HUES6 (cell line): Measurements from ENCODE around the gene UNC79.

Experiments
- H3K27ac ChIP-seq: 2 replicates; pipeline ENCODE4 v1.7.0; 2013; ENCODE audit warnings: low read depth, mild to moderate bottlenecking, low read length, inconsistent platforms
- H3K27me3 ChIP-seq: 2 replicates; pipeline ENCODE4 v1.6.1; 2013; ENCODE audit warnings: low read length; ENCODE audit not compliant: control insufficient read depth, insufficient read depth
- H3K36me3 ChIP-seq: 2 replicates; pipeline ENCODE4 v1.6.1; 2013; ENCODE audit warnings: low read length; ENCODE audit not compliant: control insufficient read depth, insufficient read depth
- H3K4me1 ChIP-seq: 2 replicates; pipeline ENCODE4 v1.6.1; 2013; ENCODE audit warnings: low read length; ENCODE audit not compliant: control insufficient read depth, insufficient read depth
- H3K4me3 ChIP-seq: 2 replicates; pipeline ENCODE4 v1.5.1; 2013; ENCODE audit warnings: low read depth, low read length
- H3K9ac ChIP-seq: one replicate; pipeline ENCODE4 v1.6.1; 2013; ENCODE audit warnings: mild to moderate bottlenecking, low read length
- H3K9me3 ChIP-seq: 2 replicates; pipeline ENCODE4 v1.6.1; 2013; ENCODE audit warnings: low read depth, low read length; ENCODE audit not compliant: control insufficient read depth, insufficient read depth

Gene UNC79

DNA sequence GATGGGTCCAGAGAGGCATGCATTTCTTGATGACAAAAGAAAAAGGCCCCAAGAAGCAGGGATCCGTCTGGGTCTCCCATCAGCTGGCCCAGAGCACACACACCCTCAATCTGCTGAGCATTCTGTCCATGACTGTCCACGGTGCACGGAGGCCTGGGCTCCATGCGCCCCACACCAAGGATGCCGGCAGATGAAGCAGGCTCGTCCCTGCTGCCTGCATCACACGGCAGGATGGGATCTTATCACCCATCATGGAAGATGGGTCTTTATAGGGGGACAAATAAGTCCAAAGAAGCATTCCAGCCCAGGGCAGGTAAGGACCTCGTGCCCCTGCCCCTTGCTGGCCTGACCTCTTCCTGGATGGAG lies 297.9 kb downstream of the UNC79 start:
- Histone ChIP-seq H3K4me3 (no peak overlapping the region), H3K36me3 (no peaks in the 10 kb centered on the region), H3K27me3 (no peaks in the 10 kb centered on the region), H3K9me3 (no peaks in the 10 kb centered on the region), H3K27ac (no peak overlapping the region), H3K9ac (no peak overlapping the region), H3K4me1 (no peaks in the 10 kb centered on the region; the same call in 1 of the 2 replicates)

DNA sequence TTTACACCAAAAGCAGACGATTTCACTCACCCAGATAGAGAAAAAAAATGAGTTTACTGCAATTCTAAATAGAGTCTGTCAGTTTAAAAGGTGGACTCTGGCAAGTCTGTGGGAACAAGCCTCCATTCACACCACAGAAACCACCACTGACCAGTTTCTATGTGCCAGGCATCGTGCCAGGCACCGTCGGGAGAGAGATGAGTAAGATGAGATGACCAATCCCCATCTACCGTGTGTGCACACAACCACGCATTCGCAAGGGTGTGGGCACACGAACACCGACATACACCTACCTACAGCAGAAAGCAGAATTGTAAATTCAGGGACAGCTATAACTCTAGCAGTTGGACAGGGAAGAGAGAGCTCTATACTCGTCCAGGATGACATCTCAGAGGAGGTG lies 299.3 kb downstream of the UNC79 start:
- H3K4me1 ChIP-seq, result no peaks in the 10 kb centered on the region; the same call in 1 of the 2 replicates
- H3K36me3 ChIP-seq, result no peaks in the 10 kb centered on the region
- H3K27me3 ChIP-seq, result no peaks in the 10 kb centered on the region
- no peaks in the 10 kb centered on the region for H3K9me3 ChIP-seq
- H3K27ac ChIP-seq, result no peak overlapping the region
- no peak overlapping the region for H3K4me3 ChIP-seq
- H3K9ac ChIP-seq, result no peak overlapping the region

DNA sequence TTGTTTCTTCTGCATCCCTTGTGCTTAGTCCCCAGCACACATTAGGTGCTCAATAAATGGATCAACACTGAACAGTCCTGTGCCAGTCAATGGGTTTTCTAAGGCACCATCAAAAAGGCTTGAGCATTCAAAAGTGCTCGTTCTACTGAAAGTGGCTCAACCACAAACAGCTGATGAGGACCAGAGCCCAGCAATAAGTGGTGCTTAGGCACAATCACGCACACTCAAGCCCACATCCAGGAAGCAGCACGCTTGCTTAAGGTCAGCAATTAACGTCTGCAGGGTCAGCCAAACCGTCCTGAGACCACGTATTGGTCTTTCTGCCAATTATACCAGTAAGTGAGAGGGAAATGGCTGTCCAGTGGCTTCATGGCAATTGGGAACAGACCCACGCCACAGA lies 301.0 kb downstream of the UNC79 start:
- Histone ChIP-seq H3K4me3 (no peak overlapping the region), H3K27ac (no peak overlapping the region), H3K36me3 (no peaks in the 10 kb centered on the region), H3K9me3 (no peaks in the 10 kb centered on the region), H3K9ac (no peak overlapping the region), H3K4me1 (no peaks in the 10 kb centered on the region; the same call in 1 of the 2 replicates), H3K27me3 (no peaks in the 10 kb centered on the region)

DNA sequence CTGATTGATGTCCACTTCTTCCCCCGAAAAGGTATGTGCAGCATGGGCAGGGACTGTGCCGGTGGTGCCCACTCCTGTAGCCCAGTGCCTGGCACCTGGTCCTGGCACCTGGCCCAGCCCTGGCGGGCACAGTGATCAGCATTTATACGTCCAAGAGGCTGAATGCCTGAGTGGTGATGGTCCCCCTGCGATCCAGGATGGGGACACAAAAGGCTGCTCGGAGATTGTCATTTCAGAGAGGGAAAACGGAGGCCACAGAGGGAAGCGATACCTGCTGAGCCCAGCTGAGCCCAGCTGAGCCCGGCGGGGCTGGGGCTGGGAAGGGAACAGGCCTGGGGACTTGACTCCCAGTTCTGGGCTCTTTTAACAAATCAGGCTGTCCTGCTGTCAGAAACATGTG lies 301.8 kb downstream of the UNC79 start:
- no peaks in the 10 kb centered on the region for H3K36me3 ChIP-seq
- no peaks in the 10 kb centered on the region; the same call in 1 of the 2 replicates for H3K4me1 ChIP-seq
- H3K27ac ChIP-seq, result no peak overlapping the region
- H3K9me3 ChIP-seq, result no peaks in the 10 kb centered on the region
- no peaks in the 10 kb centered on the region for H3K27me3 ChIP-seq
- H3K4me3 ChIP-seq, result no peak overlapping the region
- no peak overlapping the region for H3K9ac ChIP-seq

DNA sequence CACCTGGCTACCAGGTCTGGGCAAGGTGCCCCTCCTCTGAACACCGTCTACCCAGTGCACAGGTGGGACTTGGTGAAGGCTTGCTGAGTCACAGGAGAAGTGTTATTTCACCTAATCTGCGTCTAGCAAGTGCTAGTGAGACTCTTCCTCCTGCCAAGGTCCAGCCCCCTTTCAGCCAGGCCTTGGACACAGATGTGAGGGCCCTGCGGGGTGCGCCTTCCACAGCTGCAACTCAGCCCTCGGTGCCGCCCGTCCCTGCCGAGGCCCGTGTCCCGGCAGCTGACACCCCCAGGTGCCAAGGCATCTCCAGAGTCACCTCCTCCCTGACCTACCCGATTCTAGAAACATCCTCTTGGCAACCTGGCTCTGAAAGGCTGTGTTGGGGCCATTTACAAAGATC lies 302.5 kb downstream of the UNC79 start:
- no peaks in the 10 kb centered on the region; the same call in 1 of the 2 replicates for H3K4me1 ChIP-seq
- H3K4me3 ChIP-seq, result no peak overlapping the region
- no peaks in the 10 kb centered on the region for H3K36me3 ChIP-seq
- no peak overlapping the region for H3K27ac ChIP-seq
- H3K9ac ChIP-seq, result no peak overlapping the region
- H3K27me3 ChIP-seq, result no peaks in the 10 kb centered on the region
- no peaks in the 10 kb centered on the region for H3K9me3 ChIP-seq

DNA sequence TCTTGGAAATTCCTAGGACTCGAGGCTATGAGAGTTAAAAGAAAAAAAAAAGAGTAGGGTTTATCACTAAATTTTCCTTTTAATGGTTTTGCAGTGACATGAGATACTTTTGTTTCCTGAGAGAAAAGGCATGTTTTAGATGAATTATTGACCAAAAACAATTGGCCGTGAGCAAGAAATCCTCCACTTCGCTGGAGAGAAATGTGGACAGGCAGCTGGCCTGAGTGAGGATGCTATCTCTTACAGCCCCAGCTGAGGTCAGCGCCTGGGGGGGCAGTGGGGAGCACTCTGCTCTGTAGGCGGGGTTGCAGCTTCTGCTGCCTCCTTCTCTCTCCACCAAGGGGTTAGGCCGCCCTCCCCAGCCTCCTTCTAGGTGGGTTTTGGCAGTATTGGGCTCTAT lies 302.9 kb downstream of the UNC79 start:
- H3K9me3 ChIP-seq, result no peaks in the 10 kb centered on the region

DNA sequence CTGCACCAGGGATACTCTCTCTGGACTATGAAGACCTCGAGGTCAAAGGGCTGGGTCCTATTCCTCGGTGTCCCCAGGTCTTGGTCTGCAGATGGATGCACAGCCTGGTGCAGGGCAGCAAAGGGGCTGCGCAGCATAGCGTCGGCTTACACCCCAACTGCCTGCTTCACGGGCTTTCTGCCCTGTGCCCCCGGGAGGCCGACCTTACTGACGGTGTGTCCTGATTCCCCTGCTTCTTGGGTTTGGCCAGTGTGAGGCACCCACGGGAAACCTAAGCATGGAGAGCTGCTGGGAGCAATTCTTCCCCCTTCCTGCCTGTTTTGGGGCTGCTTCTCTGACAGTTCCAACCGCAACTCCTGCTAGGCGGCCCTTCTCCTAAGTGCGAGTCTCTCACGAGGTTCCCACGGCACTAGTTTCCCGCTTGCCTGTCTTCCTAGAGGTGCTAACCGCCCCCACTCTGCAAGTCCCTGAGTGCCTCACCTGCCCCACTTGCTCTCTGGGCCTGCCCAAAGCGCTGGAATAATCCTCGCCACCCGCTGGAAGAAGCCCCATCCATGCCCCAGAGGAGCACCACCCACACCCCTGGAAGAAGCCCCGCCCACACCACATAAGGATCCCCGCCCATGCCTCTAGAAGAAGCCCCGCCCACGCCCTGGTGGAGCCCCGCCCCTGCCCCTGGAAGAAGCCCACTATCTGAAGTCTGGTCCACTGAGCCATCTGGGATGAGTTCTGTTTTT lies 303.5 kb downstream of the UNC79 start:
- Histone ChIP-seq H3K36me3 (no peaks in the 10 kb centered on the region), H3K27me3 (no peaks in the 10 kb centered on the region), H3K9ac (no peak overlapping the region), H3K4me1 (no peaks in the 10 kb centered on the region; the same call in 1 of the 2 replicates), H3K27ac (no peak overlapping the region), H3K4me3 (no peak overlapping the region), H3K9me3 (no peaks in the 10 kb centered on the region)

More for the DNA sequence above, 302.9 kb downstream of the UNC79 start:
- H3K4me1 ChIP-seq, result no peaks in the 10 kb centered on the region; the same call in 1 of the 2 replicates
- no peaks in the 10 kb centered on the region for H3K27me3 ChIP-seq
- H3K4me3 ChIP-seq, result no peak overlapping the region
- no peaks in the 10 kb centered on the region for H3K36me3 ChIP-seq
- H3K27ac ChIP-seq, result no peak overlapping the region
- no peak overlapping the region for H3K9ac ChIP-seq

DNA sequence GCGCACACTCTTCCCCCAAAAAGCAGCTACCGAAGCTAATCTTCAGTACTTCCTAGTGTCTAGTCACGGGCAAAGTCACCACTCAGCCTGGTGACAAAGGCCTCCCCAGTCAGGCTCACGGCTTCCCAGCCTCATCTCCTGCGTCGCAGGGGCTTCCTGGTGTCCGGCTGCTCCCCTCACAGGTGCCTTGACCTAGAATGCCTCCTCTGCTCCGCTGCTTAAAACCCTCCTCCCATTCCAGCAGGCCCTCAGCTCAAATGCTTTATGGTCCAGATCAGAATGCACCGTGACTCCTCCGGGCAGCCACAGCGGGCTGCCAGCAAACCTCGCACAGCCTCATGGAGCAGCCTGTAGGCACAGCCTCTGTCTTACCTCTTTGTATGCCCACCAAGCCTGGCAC lies 304.5 kb downstream of the UNC79 start:
- no peak overlapping the region for H3K4me3 ChIP-seq
- no peak overlapping the region for H3K27ac ChIP-seq
- H3K9me3 ChIP-seq, result no peaks in the 10 kb centered on the region
- H3K9ac ChIP-seq, result no peak overlapping the region
- H3K36me3 ChIP-seq, result no peaks in the 10 kb centered on the region
- no peaks in the 10 kb centered on the region for H3K27me3 ChIP-seq
- H3K4me1 ChIP-seq, result no peaks in the 10 kb centered on the region; the same call in 1 of the 2 replicates

DNA sequence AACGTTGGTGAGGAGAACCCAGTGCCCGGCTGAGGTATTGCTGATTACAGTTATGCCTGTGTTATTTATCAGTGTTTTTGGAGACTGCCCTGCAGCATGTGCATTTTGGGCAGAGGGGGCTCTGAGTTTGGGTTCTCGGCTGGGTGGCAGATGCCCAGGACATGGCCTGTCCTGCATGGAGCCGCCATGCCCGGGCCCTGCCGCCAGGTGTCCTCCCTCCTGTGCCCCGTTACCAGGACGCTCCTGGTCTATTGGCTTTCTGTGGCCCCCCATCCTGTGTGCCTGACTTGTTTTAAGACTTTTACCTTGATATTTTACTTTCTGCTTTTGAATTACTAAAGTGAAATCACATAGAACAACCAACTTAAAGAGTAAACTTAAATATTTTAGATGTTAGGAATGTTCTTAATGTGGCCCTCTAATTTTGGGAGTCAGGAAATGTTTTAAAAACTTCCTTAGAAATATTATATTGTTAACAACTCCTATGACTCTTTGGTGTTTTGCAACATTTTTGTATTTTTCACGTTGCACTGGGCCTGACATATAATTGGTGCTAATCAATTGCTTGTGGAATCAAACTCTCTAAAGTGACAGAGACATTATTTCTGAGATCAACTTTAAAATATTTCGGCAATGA lies 305.8 kb downstream of the UNC79 start:
- Histone ChIP-seq H3K27ac (no peak overlapping the region), H3K4me3 (no peak overlapping the region), H3K9me3 (no peaks in the 10 kb centered on the region), H3K4me1 (no peaks in the 10 kb centered on the region; the same call in 1 of the 2 replicates), H3K9ac (no peak overlapping the region), H3K36me3 (no peaks in the 10 kb centered on the region), H3K27me3 (no peaks in the 10 kb centered on the region)

DNA sequence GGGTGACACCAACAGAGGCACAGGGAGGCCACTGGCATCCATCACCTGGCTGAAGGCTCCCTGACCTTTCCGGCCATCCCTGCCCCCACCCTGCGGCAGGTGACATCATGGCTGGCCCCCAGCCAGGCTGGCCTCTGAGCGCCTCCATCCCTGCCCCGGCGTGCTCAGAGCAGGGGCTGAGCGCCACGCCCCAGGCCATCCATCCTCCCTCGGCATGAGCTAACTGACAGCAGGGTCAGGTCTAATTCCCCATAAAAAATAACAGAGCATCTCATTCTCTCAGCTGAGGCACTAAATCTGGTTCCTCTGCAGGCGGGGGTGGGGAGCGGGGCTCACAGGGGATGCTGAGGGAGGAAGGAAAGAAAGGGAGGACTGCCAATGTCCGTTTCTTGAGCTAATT lies 306.9 kb downstream of the UNC79 start:
- Histone ChIP-seq H3K9ac (no peak overlapping the region), H3K27ac (no peak overlapping the region), H3K36me3 (no peaks in the 10 kb centered on the region), H3K9me3 (no peaks in the 10 kb centered on the region), H3K4me3 (no peak overlapping the region), H3K27me3 (no peaks in the 10 kb centered on the region), H3K4me1 (no peaks in the 10 kb centered on the region; the same call in 1 of the 2 replicates)

DNA sequence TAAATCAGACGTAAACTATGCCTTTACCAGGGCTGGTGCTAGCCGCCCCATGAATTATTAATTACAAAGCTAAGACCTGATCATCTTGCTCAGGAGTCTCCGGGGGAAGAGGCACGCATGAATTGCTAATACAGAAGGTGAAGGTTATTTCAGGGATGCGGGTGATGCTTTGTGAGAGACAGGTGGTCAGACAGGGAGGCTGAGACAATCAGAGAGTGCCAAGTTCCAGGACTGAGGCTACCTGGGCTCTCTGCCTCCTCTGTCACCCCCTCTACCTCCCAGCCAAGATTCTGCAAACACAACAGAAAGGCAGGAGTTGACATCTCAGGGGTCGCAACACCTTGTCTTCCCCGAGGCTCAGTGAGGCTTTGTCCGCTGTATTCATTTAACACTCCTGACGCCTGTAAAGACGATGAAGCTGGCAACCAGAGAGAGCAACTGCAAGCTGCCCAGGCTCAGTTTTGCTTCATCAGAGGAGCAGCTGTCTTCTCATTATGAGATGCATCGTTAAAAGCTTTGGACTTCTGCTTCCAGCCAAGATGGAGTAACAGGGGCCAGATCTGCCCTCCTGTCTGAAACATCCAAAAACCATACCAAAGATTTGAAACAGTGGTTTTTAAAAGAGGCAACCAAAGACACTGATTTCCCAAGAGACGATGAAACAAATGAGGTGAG lies 311.0 kb downstream of the UNC79 start:
- Histone ChIP-seq H3K27ac (no peak overlapping the region), H3K4me1 (peaks cover 18% of the 10 kb centered on the region), H3K4me3 (no peak overlapping the region), H3K9me3 (no peaks in the 10 kb centered on the region), H3K36me3 (no peaks in the 10 kb centered on the region), H3K9ac (no peak overlapping the region), H3K27me3 (no peaks in the 10 kb centered on the region)
